Measurements from ENCODE around the gene BNIP2.

DNA sequence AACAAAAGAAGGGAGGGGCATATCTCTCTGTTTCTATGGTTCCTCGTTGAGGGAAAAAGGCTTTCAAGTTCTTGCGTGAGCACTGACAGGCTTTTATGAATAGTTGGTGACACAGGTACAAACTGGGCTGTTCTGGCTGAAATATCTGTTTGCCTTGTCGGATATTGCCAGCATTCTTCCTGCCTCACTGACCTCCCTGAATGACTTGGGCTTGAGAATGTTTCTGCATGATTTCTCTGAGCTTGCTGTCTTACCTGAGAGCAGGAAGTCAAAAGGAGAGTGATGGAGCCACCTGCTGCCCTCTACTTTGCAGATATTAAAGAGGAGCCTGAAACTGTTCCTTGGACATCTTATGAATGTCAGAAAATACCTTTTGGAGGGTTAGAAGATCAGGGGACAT is 72.7 kb downstream of the BNIP2 start:
- no peak for TF ChIP-seq GATA3 (IDR thresholded peaks at IDR 0.05; ENCODE audit: low read depth, low read length)
- TF ChIP-seq GATA2 (IDR thresholded peaks at IDR 0.05; ENCODE audit: low read depth, low read length) = no peak

All from SH-SY5Y (cell line).